Activated naive CD4-positive, alpha-beta T cell treated with anti-CD3 and anti-CD28 coated beads for 36 hours (primary cell): ENCODE data around the gene GPC6. TPM values are rescaled to one million over a fixed set of nuclear protein-coding genes. Genes with fewer than 3 reads are reported as not detected.

ENCODE experiments used
- CTCF ChIA-PET: fragments of 350-600 bp; sonication (Branson Sonifier 250); formaldehyde crosslinking; loops from one replicate; lab custom pipeline; 2021; ENCODE audit warnings: antibody characterized with exemption; lab: Charles Lee
- DNase-seq: peaks from one replicate; pipeline ENCODE4 v3.0.0-alpha.2; 2020
- H3K27ac Mint-ChIP-seq: one replicate; pipeline ENCODE4 v1.8.0; 2021; ENCODE audit warnings: mild to moderate bottlenecking, mixed read lengths
- H3K27me3 Mint-ChIP-seq: one replicate; pipeline ENCODE4 v1.8.0; 2021; ENCODE audit warnings: low read depth, mixed read lengths
- H3K36me3 Mint-ChIP-seq: one replicate; pipeline ENCODE4 v1.8.0; 2021; ENCODE audit warnings: low read depth, mixed read lengths
- H3K4me1 Mint-ChIP-seq: one replicate; pipeline ENCODE4 v1.8.0; 2021; ENCODE audit warnings: low read depth, mixed read lengths
- H3K4me3 Mint-ChIP-seq: one replicate; pipeline ENCODE4 v1.8.0; 2021; ENCODE audit warnings: mild to moderate bottlenecking, moderate library complexity, mixed read lengths
- H3K9me3 Mint-ChIP-seq: one replicate; pipeline ENCODE4 v1.8.0; 2021; ENCODE audit warnings: mixed read lengths
- intact Hi-C: fragments of 100-400 bp; cut with micrococcal nuclease; formaldehyde crosslinking; loops from one replicate; pipeline ENCODE4 v1.15.1; 2023
- total RNA-seq, 2 experiments: library from RNA; stranded (reverse); gene quantifications; one replicate each; pipeline ENCODE4 v1.2.3, GENCODE V29; 2021

Gene GPC6
- total RNA-seq, 2 experiments from 2014 or later: not detected

- peaks cover 18% of the 10 kb centered on the region for H3K27me3 Mint-ChIP-seq
- H3K27ac Mint-ChIP-seq: no peak overlapping the region
- intact Hi-C loops: no loop called here
- no peaks in the 10 kb centered on the region for H3K36me3 Mint-ChIP-seq
- no peak overlapping the region for H3K4me3 Mint-ChIP-seq
- DNase-seq: no peak
- no peaks in the 10 kb centered on the region for H3K4me1 Mint-ChIP-seq
- CTCF ChIA-PET: no interaction called here
- H3K9me3 Mint-ChIP-seq: no peaks in the 10 kb centered on the region
These were observed 751.4 kb downstream of the GPC6 start for GRCh38 chr13:93977986-93978385.

DNA sequence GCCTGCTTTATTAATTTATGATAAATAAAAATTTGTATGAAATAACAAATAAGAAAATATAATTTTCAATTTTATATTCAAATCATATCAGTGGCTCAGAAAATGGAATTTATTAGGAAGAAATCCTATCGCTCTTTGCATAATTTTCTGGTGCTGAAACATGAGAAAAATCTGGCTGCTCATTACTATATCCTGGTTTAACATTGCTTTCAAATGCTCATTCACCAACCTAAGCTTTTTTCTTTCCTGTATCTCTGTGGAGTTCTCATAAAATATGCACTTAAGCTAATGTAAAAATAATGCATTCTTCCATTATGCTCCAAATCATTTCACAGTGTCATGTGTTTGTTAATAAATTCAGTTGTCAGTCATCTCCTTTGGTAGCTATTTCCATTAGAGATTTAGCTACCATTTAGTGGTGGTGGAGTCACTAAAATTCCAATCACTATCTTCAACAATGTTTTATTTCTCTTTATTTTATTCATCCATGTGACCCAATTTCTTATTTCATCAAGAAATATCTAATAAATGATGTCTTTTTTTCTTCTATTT lies 754.9 kb downstream of the GPC6 start:
- Mint-ChIP-seq H3K36me3 (no peaks in the 10 kb centered on the region), H3K9me3 (no peaks in the 10 kb centered on the region), H3K4me3 (no peak overlapping the region), H3K4me1 (no peaks in the 10 kb centered on the region), H3K27ac (no peak overlapping the region), H3K27me3 (peaks cover 18% of the 10 kb centered on the region)
- intact Hi-C loops: no loop called here
- DNase-seq: no peak
- CTCF ChIA-PET: interaction anchor here (0.5 kb wide), 1 partner anchor 12 kb away, joined by 3 read pairs; no protein-coding TSS in a partner anchor

GRCh38 chr13:93982179-93982918 lies 755.7 kb downstream of the GPC6 start:
- Mint-ChIP-seq H3K27ac (no peak overlapping the region), H3K4me1 (no peaks in the 10 kb centered on the region), H3K36me3 (no peaks in the 10 kb centered on the region), H3K4me3 (no peak overlapping the region), H3K27me3 (peaks cover 17% of the 10 kb centered on the region), H3K9me3 (no peaks in the 10 kb centered on the region)
- intact Hi-C loops: no loop called here
- DNase-seq: no peak
- CTCF ChIA-PET: no interaction called here

GRCh38 chr13:93984052-93984451 lies 757.4 kb downstream of the GPC6 start:
- Mint-ChIP-seq H3K27me3 (peaks cover 12% of the 10 kb centered on the region), H3K4me3 (no peak overlapping the region), H3K36me3 (no peaks in the 10 kb centered on the region), H3K27ac (no peak overlapping the region), H3K4me1 (no peaks in the 10 kb centered on the region), H3K9me3 (no peaks in the 10 kb centered on the region)
- CTCF ChIA-PET: interaction anchor here (0.6 kb wide), 1 partner anchor 72 kb away, joined by 3 read pairs; no protein-coding TSS in a partner anchor
- intact Hi-C loops: no loop called here
- no peak for DNase-seq

DNA sequence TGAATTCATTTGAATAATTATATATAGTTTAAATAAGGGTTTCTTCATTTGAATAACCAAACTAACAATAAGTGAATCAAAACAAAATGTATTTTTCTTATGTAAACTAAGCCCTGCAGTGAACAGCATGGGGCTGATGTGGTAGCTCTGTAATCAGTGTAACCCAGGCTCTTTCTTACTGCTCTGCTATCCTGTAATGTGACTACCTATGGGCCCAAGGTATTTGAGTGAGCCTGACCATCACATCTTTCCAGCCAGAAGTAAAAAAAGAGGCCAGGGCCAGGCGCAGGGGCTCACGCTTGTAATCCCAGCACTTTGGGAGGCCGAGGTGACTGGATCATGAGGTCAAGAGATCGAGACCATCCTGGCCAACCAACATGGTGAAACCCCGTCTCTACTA lies 758.3 kb downstream of the GPC6 start:
- intact Hi-C loops: no loop called here
- CTCF ChIA-PET: no interaction called here
- Mint-ChIP-seq H3K4me1 (no peaks in the 10 kb centered on the region), H3K4me3 (no peak overlapping the region), H3K27me3 (peaks cover 6% of the 10 kb centered on the region), H3K9me3 (no peaks in the 10 kb centered on the region), H3K27ac (no peak overlapping the region), H3K36me3 (no peaks in the 10 kb centered on the region)
- DNase-seq: no peak

GRCh38 chr13:93987458-93987857 lies 760.9 kb downstream of the GPC6 start:
- CTCF ChIA-PET: no interaction called here
- Mint-ChIP-seq H3K36me3 (no peaks in the 10 kb centered on the region), H3K9me3 (no peaks in the 10 kb centered on the region), H3K27me3 (peaks cover 3% of the 10 kb centered on the region), H3K27ac (no peak overlapping the region), H3K4me3 (no peak overlapping the region), H3K4me1 (no peaks in the 10 kb centered on the region)
- no peak for DNase-seq
- intact Hi-C loops: no loop called here

DNA sequence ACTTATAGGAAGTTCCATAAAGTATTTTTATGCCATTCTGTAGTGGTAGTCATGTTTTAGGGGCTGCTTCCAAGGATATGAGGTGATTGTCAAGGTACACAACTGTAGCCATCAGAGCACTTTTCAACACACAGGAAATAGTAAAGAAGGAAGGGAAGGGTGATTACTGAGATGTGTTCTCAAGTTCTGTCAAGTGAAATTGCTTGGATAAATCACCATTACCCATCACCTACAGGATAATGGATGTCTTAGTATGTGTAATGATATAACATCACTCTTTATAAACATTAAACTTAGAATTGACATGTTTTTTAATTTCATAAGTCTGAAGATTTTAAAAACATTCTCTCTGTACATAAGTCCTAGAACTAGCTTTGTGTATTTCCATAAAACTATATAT lies 765.0 kb downstream of the GPC6 start:
- Mint-ChIP-seq H3K9me3 (no peaks in the 10 kb centered on the region), H3K36me3 (no peaks in the 10 kb centered on the region), H3K27ac (no peak overlapping the region), H3K27me3 (peaks cover 3% of the 10 kb centered on the region), H3K4me3 (no peak overlapping the region), H3K4me1 (no peaks in the 10 kb centered on the region)
- intact Hi-C loops: no loop called here
- no peak for DNase-seq
- CTCF ChIA-PET: no interaction called here

GRCh38 chr13:93996481-93996880 lies 769.9 kb downstream of the GPC6 start:
- peaks cover 10% of the 10 kb centered on the region for H3K27me3 Mint-ChIP-seq
- H3K4me3 Mint-ChIP-seq: no peak overlapping the region
- no peak overlapping the region for H3K27ac Mint-ChIP-seq
- H3K36me3 Mint-ChIP-seq: no peaks in the 10 kb centered on the region
- no peak for DNase-seq
- no peaks in the 10 kb centered on the region for H3K4me1 Mint-ChIP-seq
- no peaks in the 10 kb centered on the region for H3K9me3 Mint-ChIP-seq
- intact Hi-C loops: no loop called here
- CTCF ChIA-PET: no interaction called here

DNA sequence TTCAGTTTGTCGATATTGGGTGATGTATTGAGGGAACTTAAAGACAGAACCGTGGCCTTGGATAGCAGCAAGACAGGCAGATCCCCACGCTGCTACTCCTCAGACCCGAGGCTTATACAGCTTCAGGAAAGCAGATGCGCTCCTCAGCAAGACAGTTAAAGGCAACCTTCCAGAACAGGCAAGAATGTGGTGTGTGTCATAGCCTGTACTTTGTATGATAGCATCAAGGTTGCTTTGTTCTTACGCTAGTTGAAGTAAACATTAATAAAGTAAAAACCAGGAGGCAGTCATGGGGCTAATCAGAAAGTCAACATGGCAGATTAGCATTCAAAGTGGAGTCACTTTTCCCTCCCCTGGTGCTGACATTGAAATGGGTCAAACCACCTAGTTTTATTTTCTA lies 779.7 kb downstream of the GPC6 start:
- H3K9me3 Mint-ChIP-seq: no peaks in the 10 kb centered on the region
- no peak overlapping the region for H3K4me3 Mint-ChIP-seq
- no peaks in the 10 kb centered on the region for H3K4me1 Mint-ChIP-seq
- peaks cover 12% of the 10 kb centered on the region for H3K27me3 Mint-ChIP-seq
- intact Hi-C loops: no loop called here
- H3K27ac Mint-ChIP-seq: no peak overlapping the region
- no peaks in the 10 kb centered on the region for H3K36me3 Mint-ChIP-seq
- CTCF ChIA-PET: no interaction called here
- DNase-seq: no peak

- Mint-ChIP-seq H3K27me3 (peaks cover 10% of the 10 kb centered on the region), H3K9me3 (no peaks in the 10 kb centered on the region)
- CTCF ChIA-PET: no interaction called here
These were observed 780.5 kb downstream of the GPC6 start for GRCh38 chr13:94007072-94007471.

GRCh38 chr13:94009701-94010100 lies 783.1 kb downstream of the GPC6 start:
- intact Hi-C loops: no loop called here
- CTCF ChIA-PET: no interaction called here
- peaks cover 12% of the 10 kb centered on the region for H3K27me3 Mint-ChIP-seq
- no peaks in the 10 kb centered on the region for H3K4me1 Mint-ChIP-seq
- no peak overlapping the region for H3K27ac Mint-ChIP-seq
- DNase-seq: no peak
- H3K36me3 Mint-ChIP-seq: no peaks in the 10 kb centered on the region
- no peaks in the 10 kb centered on the region for H3K9me3 Mint-ChIP-seq
- no peak overlapping the region for H3K4me3 Mint-ChIP-seq

More at GRCh38 chr13:94007072-94007471, 780.5 kb downstream of the GPC6 start:
- no peaks in the 10 kb centered on the region for H3K4me1 Mint-ChIP-seq
- no peak for DNase-seq
- no peak overlapping the region for H3K27ac Mint-ChIP-seq
- no peaks in the 10 kb centered on the region for H3K36me3 Mint-ChIP-seq
- no peak overlapping the region for H3K4me3 Mint-ChIP-seq
- intact Hi-C loops: no loop called here

GRCh38 chr13:94014461-94014860 lies 787.9 kb downstream of the GPC6 start:
- Mint-ChIP-seq H3K4me1 (no peaks in the 10 kb centered on the region), H3K27me3 (peaks cover 19% of the 10 kb centered on the region), H3K9me3 (no peaks in the 10 kb centered on the region), H3K4me3 (no peak overlapping the region), H3K36me3 (no peaks in the 10 kb centered on the region), H3K27ac (no peak overlapping the region)
- CTCF ChIA-PET: no interaction called here
- intact Hi-C loops: no loop called here
- DNase-seq: no peak

DNA sequence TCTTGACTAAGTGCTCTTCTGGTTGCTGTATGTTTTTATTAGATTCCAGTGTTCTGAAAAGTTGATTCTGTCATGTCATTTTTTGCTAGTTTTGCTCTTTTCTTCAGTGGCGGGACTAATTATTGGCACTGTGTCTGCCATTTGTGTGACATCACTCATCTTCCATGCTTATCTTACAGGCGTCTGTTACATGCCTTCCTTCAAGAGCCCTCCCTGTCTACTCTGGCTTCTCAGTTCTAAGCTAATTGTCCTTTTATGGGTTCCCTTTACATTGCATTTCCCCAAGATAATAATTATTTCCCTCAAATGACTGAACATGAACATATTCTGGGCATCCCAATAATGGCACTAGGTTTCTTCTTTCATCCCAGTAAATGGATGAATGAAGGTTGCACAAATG lies 793.8 kb downstream of the GPC6 start:
- H3K27me3 Mint-ChIP-seq: peaks cover 31% of the 10 kb centered on the region
- no peaks in the 10 kb centered on the region for H3K9me3 Mint-ChIP-seq
- CTCF ChIA-PET: no interaction called here
- no peak overlapping the region for H3K4me3 Mint-ChIP-seq
- no peak for DNase-seq
- H3K4me1 Mint-ChIP-seq: peaks cover 3% of the 10 kb centered on the region
- intact Hi-C loops: no loop called here
- H3K36me3 Mint-ChIP-seq: no peaks in the 10 kb centered on the region
- H3K27ac Mint-ChIP-seq: no peak overlapping the region
